Nephron (organoid): ENCODE measurements around the gene MYO1D.
A peak's percentile ranks its signal among the peaks of the same experiment; 100 is the strongest.

Experiments
- H3K27ac Mint-ChIP-seq, 3 experiments: 2 replicates each; pipeline ENCODE4 v1.8.0; 2020; ENCODE audit warnings: mixed read lengths in 3 of 3, mild to moderate bottlenecking in 2 of 3, moderate library complexity in 1 of 3
- H3K27me3 Mint-ChIP-seq: 2 replicates; pipeline ENCODE4 v1.8.0; 2021; ENCODE audit warnings: low read depth, mild to moderate bottlenecking, moderate library complexity, mixed read lengths
- H3K36me3 Mint-ChIP-seq: 2 replicates; pipeline ENCODE4 v1.8.0; 2020; ENCODE audit warnings: low read depth, mixed read lengths
- H3K4me1 Mint-ChIP-seq: 2 replicates; pipeline ENCODE4 v1.8.0; 2020; ENCODE audit warnings: mixed read lengths
- H3K4me3 Mint-ChIP-seq, 3 experiments: 2 replicates each; pipeline ENCODE4 v1.8.0; 2020; ENCODE audit warnings: mild to moderate bottlenecking in 3 of 3, mixed read lengths in 3 of 3, moderate library complexity in 2 of 3
- H3K9me3 Mint-ChIP-seq: 2 replicates; pipeline ENCODE4 v1.8.0; 2020; ENCODE audit warnings: mixed read lengths
- CTCF ChIP-seq, 3 experiments: fragments of 200-600 bp; sonication (generic); IDR thresholded peaks; one replicate each; pipeline ENCODE4 v1.5.0; 2021; ENCODE audit warnings: antibody characterized with exemption in 3 of 3; ENCODE audit not compliant: unreplicated experiment in 3 of 3

Gene MYO1D

GRCh38 chr17:32882029-32882428 lies 5.1 kb upstream of the MYO1D start:
- no peak overlapping the region for H3K27ac Mint-ChIP-seq
- H3K4me3 Mint-ChIP-seq = no peak overlapping the region
- peaks cover 10% of the 10 kb centered on the region for H3K4me1 Mint-ChIP-seq
- no peaks in the 10 kb centered on the region for H3K9me3 Mint-ChIP-seq
- no peaks in the 10 kb centered on the region for H3K36me3 Mint-ChIP-seq
- no peak for TF ChIP-seq CTCF (IDR thresholded peaks at IDR 0.05; ENCODE audit: unreplicated experiment in 3 of 3)
- peaks cover 29% of the 10 kb centered on the region for H3K27me3 Mint-ChIP-seq

GRCh38 chr17:32880671-32881453 lies 3.9 kb upstream of the MYO1D start:
- Mint-ChIP-seq H3K9me3 (no peaks in the 10 kb centered on the region), H3K27me3 (peaks cover 28% of the 10 kb centered on the region), H3K4me3 (peak overlapping the region in 2 of 3 experiments; percentile 28 to 53), H3K4me1 (peaks cover 14% of the 10 kb centered on the region), H3K27ac (no peak overlapping the region), H3K36me3 (no peaks in the 10 kb centered on the region)
- no peak for TF ChIP-seq CTCF (IDR thresholded peaks at IDR 0.05; ENCODE audit: unreplicated experiment in 3 of 3)

- no peak for TF ChIP-seq CTCF (IDR thresholded peaks at IDR 0.05; ENCODE audit: unreplicated experiment in 3 of 3)
- Mint-ChIP-seq H3K4me1 (peaks cover 15% of the 10 kb centered on the region), H3K9me3 (no peaks in the 10 kb centered on the region), H3K27me3 (peaks cover 29% of the 10 kb centered on the region), H3K27ac (no peak overlapping the region), H3K36me3 (no peaks in the 10 kb centered on the region), H3K4me3 (no peak overlapping the region)
Observed at GRCh38 chr17:32879134-32879533, 2.2 kb upstream of the MYO1D start.

- Mint-ChIP-seq H3K4me3 (peak overlapping the region; percentile 56 to 94 (median 92)), H3K27ac (no peak overlapping the region), H3K27me3 (peaks cover 31% of the 10 kb centered on the region), H3K4me1 (peaks cover 15% of the 10 kb centered on the region), H3K9me3 (no peaks in the 10 kb centered on the region), H3K36me3 (no peaks in the 10 kb centered on the region)
- TF ChIP-seq CTCF (IDR thresholded peaks at IDR 0.05; ENCODE audit: unreplicated experiment in 3 of 3) = no peak
Observed at GRCh38 chr17:32878211-32878610, 1.3 kb upstream of the MYO1D start.

GRCh38 chr17:32877164-32877764 lies 340 bp upstream of the MYO1D start:
- peak overlapping the region; percentile 83 to 94 (median 92) for H3K4me3 Mint-ChIP-seq
- H3K36me3 Mint-ChIP-seq = no peaks in the 10 kb centered on the region
- peaks cover 15% of the 10 kb centered on the region for H3K4me1 Mint-ChIP-seq
- TF ChIP-seq CTCF (IDR thresholded peaks at IDR 0.05; ENCODE audit: unreplicated experiment in 3 of 3) = peak; percentile 86 to 91 (median 89)
- peaks cover 29% of the 10 kb centered on the region for H3K27me3 Mint-ChIP-seq
- peak overlapping the region; percentile 43 to 89 (median 81) for H3K27ac Mint-ChIP-seq
- no peaks in the 10 kb centered on the region for H3K9me3 Mint-ChIP-seq
